HG03108 (cell line): ENCODE measurements around the gene AGGF1.
A peak's percentile ranks its signal among the peaks of the same experiment; 100 is the strongest.
"Not testable (repeated sequence)": the region's sequence is repeated elsewhere in the genome, so short reads cannot be mapped to it uniquely, and the experiment has no call there.

Experiments used
- ATAC-seq: cut with Tn5 transposase; IDR thresholded peaks from one replicate; pipeline ENCODE4 v1.9.1; 2021; ENCODE audit warnings: moderate library complexity; ENCODE audit not compliant: unreplicated experiment

Gene AGGF1

DNA sequence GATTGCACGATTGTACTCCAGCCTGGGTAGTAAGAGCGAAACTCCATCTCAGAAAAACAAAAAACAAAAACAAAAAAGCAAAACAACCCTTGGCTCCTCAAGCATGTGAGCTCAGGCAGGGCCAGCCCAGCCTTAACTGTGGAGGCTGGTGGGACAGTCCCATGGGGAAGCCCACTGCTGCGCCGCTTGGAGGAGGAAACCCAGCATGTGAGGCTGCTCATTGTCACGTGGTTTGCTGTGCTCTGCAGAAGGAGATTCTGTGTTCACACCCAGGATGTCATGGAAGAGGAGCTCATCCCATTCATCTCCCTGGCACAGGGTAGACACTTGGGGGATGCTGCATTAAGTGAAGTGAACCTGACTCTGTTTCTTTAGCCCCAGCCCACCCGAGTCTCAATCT lies 52.9 kb downstream of the AGGF1 start:
- ATAC-seq, result no peak

GRCh38 chr5:77086368-77086688 lies 56.1 kb downstream of the AGGF1 start:
- ATAC-seq, result no peak

DNA sequence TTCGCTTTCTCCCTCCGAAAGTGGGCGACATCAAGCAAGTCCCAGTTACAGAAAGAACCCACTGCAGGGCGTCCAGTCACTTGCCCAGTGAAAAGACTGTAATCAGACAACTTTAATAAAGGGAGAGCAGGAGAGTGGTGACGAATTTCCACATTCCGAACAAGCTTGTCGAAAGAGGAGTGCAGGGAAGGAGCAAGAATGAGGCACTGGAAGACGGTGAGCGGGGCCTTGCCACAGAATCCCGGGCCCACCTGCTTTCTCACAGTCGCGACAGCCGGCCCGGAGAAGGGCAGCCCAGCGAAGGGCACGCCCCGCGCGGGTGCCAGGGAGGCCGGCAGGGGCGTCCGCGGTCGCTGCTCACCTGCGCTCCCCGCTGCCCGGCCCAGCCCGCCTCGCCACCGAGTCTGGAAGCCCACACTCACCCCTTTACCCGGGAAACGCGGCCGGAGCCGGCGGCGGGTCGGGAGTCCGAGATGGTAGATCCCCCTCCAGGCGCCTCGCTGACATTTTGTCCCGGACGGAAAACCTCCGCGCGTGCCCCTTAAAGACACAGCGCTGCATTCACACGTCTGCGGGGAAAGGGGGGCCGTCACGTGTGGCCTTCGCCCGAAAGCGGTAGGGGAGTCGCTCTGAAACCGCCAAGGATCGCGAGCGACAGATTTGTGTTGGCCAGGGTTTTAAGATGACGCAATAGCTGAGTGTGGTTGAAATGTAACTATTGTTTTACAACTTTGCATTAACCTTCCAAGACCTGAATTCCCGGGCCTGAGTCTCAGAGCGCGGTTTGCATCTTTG lies 56.7 kb downstream of the AGGF1 start, which contains the start of gene ZBED3:
Gene ZBED3, minus strand, starts transcription at position 597 of the 795 bp plus-strand sequence. CDS start 9,407 bp downstream, outside the sequence.
- peak; percentile 42 for ATAC-seq

DNA sequence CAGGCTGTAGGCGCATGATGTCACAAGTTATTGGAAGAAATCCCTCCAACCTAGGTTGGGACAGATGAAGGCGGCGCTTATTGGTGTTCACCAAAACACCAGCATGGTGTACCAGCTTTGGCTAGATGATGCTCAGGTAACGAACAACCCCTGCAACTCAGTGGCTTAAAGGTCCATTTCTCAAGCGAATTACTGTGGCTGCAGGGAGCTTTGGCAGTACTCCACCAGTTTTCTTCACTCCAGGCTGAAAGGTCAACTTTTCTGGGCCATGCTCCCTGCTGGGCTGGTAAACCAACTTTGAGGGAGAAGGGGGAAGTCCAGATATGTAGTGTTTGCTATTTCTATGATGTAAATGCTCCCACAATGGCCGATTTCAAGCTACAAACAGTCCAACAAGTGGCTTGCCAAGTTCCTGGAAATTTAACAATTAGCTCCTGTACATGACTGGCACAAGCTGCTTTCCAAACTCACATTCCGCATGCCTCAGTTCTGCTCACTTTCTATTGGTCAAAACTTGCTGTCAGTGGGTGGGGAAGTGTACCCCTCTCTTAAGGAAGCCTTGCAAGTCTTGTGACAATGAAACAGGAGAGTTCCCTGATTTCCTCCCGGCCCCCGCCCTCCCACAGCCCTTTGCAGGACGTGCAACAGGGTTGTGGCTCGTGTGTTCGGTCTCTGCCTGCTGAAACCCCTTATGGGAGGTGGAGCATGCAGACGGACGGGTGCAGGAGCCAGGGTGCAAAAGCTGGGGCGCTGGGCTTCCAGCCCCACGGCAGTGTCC lies 57.5 kb downstream of the AGGF1 start:
- ATAC-seq, result no peak

- ATAC-seq, result no peak
Observed at GRCh38 chr5:77095189-77095588, 65.0 kb downstream of the AGGF1 start.

GRCh38 chr5:77101298-77101697 lies 71.1 kb downstream of the AGGF1 start:
- no peak for ATAC-seq

DNA sequence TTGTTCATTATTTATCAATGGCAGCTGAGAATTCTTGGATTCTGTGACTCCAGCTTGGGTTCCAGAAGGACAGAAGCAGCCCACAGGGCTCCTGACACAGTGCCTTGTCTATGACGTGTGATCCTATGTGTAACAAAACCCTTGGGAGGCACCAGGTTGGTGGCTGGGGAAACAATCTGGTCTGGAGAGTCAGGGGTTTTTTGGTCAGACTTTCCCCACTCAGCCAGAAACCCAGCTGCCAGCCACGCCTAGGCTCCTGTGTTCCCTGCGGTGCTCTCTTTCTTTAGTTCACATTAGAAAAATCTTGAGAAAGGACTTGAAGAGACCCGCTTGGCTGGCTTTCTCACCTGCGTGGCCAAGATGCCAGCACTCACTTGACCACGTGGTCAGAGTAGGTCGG lies 72.3 kb downstream of the AGGF1 start:
- ATAC-seq, result no peak

GRCh38 chr5:77103457-77103856 lies 73.3 kb downstream of the AGGF1 start:
- no peak for ATAC-seq

DNA sequence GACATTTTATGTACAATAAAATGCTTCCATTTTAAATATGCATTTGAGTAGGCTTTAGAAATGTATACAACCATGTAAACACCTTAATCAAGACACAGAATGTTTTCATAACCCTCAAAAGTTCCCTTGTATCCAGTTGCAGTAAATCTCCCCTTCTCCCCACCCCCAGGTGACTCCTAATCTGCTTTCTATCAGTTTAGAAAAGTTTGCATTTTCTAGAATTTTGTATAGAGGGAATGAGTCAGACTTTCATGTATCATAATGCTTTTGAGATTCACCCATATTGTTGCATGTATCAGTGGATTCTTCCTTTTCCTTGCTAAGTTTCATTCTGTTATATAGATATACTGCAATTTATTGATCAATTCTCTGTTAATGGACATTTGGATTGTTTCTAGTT lies 74.6 kb downstream of the AGGF1 start:
- no peak for ATAC-seq

DNA sequence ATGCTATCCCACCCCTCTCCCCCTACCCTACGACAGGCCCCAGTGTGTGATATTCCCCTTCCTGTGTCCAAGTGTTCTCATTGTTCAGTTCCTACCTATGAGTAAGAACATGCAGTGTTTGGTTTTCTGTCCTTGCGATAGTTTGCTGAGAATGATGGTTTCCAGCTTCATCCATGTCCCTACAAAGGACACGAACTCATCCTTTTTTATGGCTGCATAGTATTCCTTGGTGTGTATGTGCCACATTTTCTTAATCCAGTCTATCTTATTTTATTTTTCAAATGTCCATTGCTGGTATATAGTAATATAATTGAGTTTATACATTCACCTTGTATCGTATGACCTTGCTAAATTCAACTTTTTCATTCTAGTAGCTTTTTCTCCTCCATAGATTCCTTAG lies 76.8 kb downstream of the AGGF1 start:
- not testable (repeated sequence) for ATAC-seq
